ENCODE data around the gene P4HA1. TPM values are rescaled to one million over a fixed set of nuclear protein-coding genes. Genes with fewer than 3 reads are reported as not detected.
"Not testable (repeated sequence)": the region's sequence is repeated elsewhere in the genome, so short reads cannot be mapped to it uniquely, and the experiment has no call there.

Gene P4HA1
- total RNA-seq, 1 experiment from 2014 or later: 107 TPM

- H3K9me3 ChIP-seq (ENCODE audit: low read length): no peaks in the 10 kb centered on the region
- no peaks in the 10 kb centered on the region for H3K9me2 ChIP-seq (replicated peaks; ENCODE audit: insufficient read depth, low read length)
- H3K4me3 ChIP-seq (ENCODE audit: low read length): no peak overlapping the region
- no peak overlapping the region for H3K4me2 ChIP-seq (ENCODE audit: low read depth, low read length, poor library complexity, severe bottlenecking)
- H3K4me1 ChIP-seq (ENCODE audit: low read length): no peaks in the 10 kb centered on the region
- H3K9ac ChIP-seq (ENCODE audit: low read length): no peak overlapping the region
- no peak overlapping the region for H3K27ac ChIP-seq (ENCODE audit: low read length)
- no peaks in the 10 kb centered on the region for H3K27me3 ChIP-seq (ENCODE audit: low read length)
- no peak for DNase-seq
- H3K36me3 ChIP-seq (ENCODE audit: insufficient read depth, low read length): peaks cover 69% of the 10 kb centered on the region
- peaks cover 29% of the 10 kb centered on the region for H3K79me2 ChIP-seq (ENCODE audit: low read length)
- H2AFZ ChIP-seq (ENCODE audit: low read length): no peak overlapping the region
- H4K20me1 ChIP-seq (ENCODE audit: insufficient read depth, low read depth, low read length): no peaks in the 10 kb centered on the region
Observed at GRCh38 chr10:73043766-73044377, 52.8 kb downstream of the P4HA1 start.

- H3K9me2 ChIP-seq (replicated peaks; ENCODE audit: insufficient read depth, low read length): no peaks in the 10 kb centered on the region
- H3K9ac ChIP-seq (ENCODE audit: low read length): no peak overlapping the region
- no peaks in the 10 kb centered on the region for H3K9me3 ChIP-seq (ENCODE audit: low read length)
- H3K79me2 ChIP-seq (ENCODE audit: low read length): peaks cover 29% of the 10 kb centered on the region
- no peak overlapping the region for H2AFZ ChIP-seq (ENCODE audit: low read length)
- no peaks in the 10 kb centered on the region for H3K27me3 ChIP-seq (ENCODE audit: low read length)
- no peaks in the 10 kb centered on the region for H3K4me1 ChIP-seq (ENCODE audit: low read length)
- H4K20me1 ChIP-seq (ENCODE audit: insufficient read depth, low read depth, low read length): no peaks in the 10 kb centered on the region
- DNase-seq: no peak
- no peak overlapping the region for H3K4me3 ChIP-seq (ENCODE audit: low read length)
- H3K27ac ChIP-seq (ENCODE audit: low read length): no peak overlapping the region
- H3K36me3 ChIP-seq (ENCODE audit: insufficient read depth, low read length): peaks cover 69% of the 10 kb centered on the region
- H3K4me2 ChIP-seq (ENCODE audit: low read depth, low read length, poor library complexity, severe bottlenecking): no peak overlapping the region
Observed at GRCh38 chr10:73043319-73043718, 53.3 kb downstream of the P4HA1 start.

- H3K4me1 ChIP-seq (ENCODE audit: low read length): no peaks in the 10 kb centered on the region
- H3K9ac ChIP-seq (ENCODE audit: low read length): no peak overlapping the region
- H3K79me2 ChIP-seq (ENCODE audit: low read length): peaks cover 26% of the 10 kb centered on the region
- H4K20me1 ChIP-seq (ENCODE audit: insufficient read depth, low read depth, low read length): no peaks in the 10 kb centered on the region
- no peak overlapping the region for H2AFZ ChIP-seq (ENCODE audit: low read length)
- no peak overlapping the region for H3K4me3 ChIP-seq (ENCODE audit: low read length)
- H3K4me2 ChIP-seq (ENCODE audit: low read depth, low read length, poor library complexity, severe bottlenecking): no peak overlapping the region
- no peak for DNase-seq
- peaks cover 61% of the 10 kb centered on the region for H3K36me3 ChIP-seq (ENCODE audit: insufficient read depth, low read length)
- H3K27me3 ChIP-seq (ENCODE audit: low read length): no peaks in the 10 kb centered on the region
- no peak overlapping the region for H3K27ac ChIP-seq (ENCODE audit: low read length)
- no peaks in the 10 kb centered on the region for H3K9me3 ChIP-seq (ENCODE audit: low read length)
- no peaks in the 10 kb centered on the region for H3K9me2 ChIP-seq (replicated peaks; ENCODE audit: insufficient read depth, low read length)
Observed at GRCh38 chr10:73042130-73042529, 54.5 kb downstream of the P4HA1 start.

GRCh38 chr10:73039635-73040034, 57.0 kb downstream of the P4HA1 start:
- Histone ChIP-seq H4K20me1 (ENCODE audit: insufficient read depth, low read depth, low read length) (no peaks in the 10 kb centered on the region), H3K4me3 (ENCODE audit: low read length) (no peak overlapping the region), H3K4me1 (ENCODE audit: low read length) (no peaks in the 10 kb centered on the region), H3K79me2 (ENCODE audit: low read length) (peaks cover 21% of the 10 kb centered on the region), H2AFZ (ENCODE audit: low read length) (no peak overlapping the region), H3K9me2 (replicated peaks; ENCODE audit: insufficient read depth, low read length) (no peaks in the 10 kb centered on the region), H3K27me3 (ENCODE audit: low read length) (no peaks in the 10 kb centered on the region), H3K36me3 (ENCODE audit: insufficient read depth, low read length) (peaks cover 50% of the 10 kb centered on the region), H3K27ac (ENCODE audit: low read length) (no peak overlapping the region), H3K9ac (ENCODE audit: low read length) (no peak overlapping the region), H3K9me3 (ENCODE audit: low read length) (no peaks in the 10 kb centered on the region), H3K4me2 (ENCODE audit: low read depth, low read length, poor library complexity, severe bottlenecking) (no peak overlapping the region)
- DNase-seq: no peak

- not testable (repeated sequence) for H3K9me3 ChIP-seq (ENCODE audit: low read length); H3K4me1 ChIP-seq (ENCODE audit: low read length); DNase-seq; H3K9ac ChIP-seq (ENCODE audit: low read length); H3K27me3 ChIP-seq (ENCODE audit: low read length); H3K4me3 ChIP-seq (ENCODE audit: low read length); H2AFZ ChIP-seq (ENCODE audit: low read length); H3K4me2 ChIP-seq (ENCODE audit: low read depth, low read length, poor library complexity, severe bottlenecking); H4K20me1 ChIP-seq (ENCODE audit: insufficient read depth, low read depth, low read length); H3K27ac ChIP-seq (ENCODE audit: low read length); H3K9me2 ChIP-seq (replicated peaks; ENCODE audit: insufficient read depth, low read length)
- peaks cover 43% of the 10 kb centered on the region for H3K36me3 ChIP-seq (ENCODE audit: insufficient read depth, low read length)
- H3K79me2 ChIP-seq (ENCODE audit: low read length): peaks cover 13% of the 10 kb centered on the region
Observed at GRCh38 chr10:73036285-73036684, 60.4 kb downstream of the P4HA1 start.

GRCh38 chr10:73032536-73032935, 64.1 kb downstream of the P4HA1 start:
- Histone ChIP-seq H2AFZ (ENCODE audit: low read length) (no peak overlapping the region), H3K4me3 (ENCODE audit: low read length) (no peak overlapping the region), H3K27me3 (ENCODE audit: low read length) (no peaks in the 10 kb centered on the region), H3K9me3 (ENCODE audit: low read length) (no peaks in the 10 kb centered on the region), H3K4me2 (ENCODE audit: low read depth, low read length, poor library complexity, severe bottlenecking) (no peak overlapping the region), H3K9me2 (replicated peaks; ENCODE audit: insufficient read depth, low read length) (no peaks in the 10 kb centered on the region), H3K9ac (ENCODE audit: low read length) (no peak overlapping the region), H3K79me2 (ENCODE audit: low read length) (peaks cover 26% of the 10 kb centered on the region), H4K20me1 (ENCODE audit: insufficient read depth, low read depth, low read length) (no peaks in the 10 kb centered on the region), H3K27ac (ENCODE audit: low read length) (no peak overlapping the region), H3K36me3 (ENCODE audit: insufficient read depth, low read length) (peaks cover 59% of the 10 kb centered on the region), H3K4me1 (ENCODE audit: low read length) (no peaks in the 10 kb centered on the region)
- no peak for DNase-seq

- not testable (repeated sequence) for DNase-seq; H3K9me2 ChIP-seq (replicated peaks; ENCODE audit: insufficient read depth, low read length); H3K27me3 ChIP-seq (ENCODE audit: low read length); H3K4me2 ChIP-seq (ENCODE audit: low read depth, low read length, poor library complexity, severe bottlenecking); H3K27ac ChIP-seq (ENCODE audit: low read length); H3K9ac ChIP-seq (ENCODE audit: low read length); H3K4me1 ChIP-seq (ENCODE audit: low read length); H3K9me3 ChIP-seq (ENCODE audit: low read length); H4K20me1 ChIP-seq (ENCODE audit: insufficient read depth, low read depth, low read length); H3K4me3 ChIP-seq (ENCODE audit: low read length); H2AFZ ChIP-seq (ENCODE audit: low read length)
- peaks cover 28% of the 10 kb centered on the region for H3K79me2 ChIP-seq (ENCODE audit: low read length)
- peaks cover 23% of the 10 kb centered on the region for H3K36me3 ChIP-seq (ENCODE audit: insufficient read depth, low read length)
Observed at GRCh38 chr10:73026623-73027022, 70.0 kb downstream of the P4HA1 start.

GRCh38 chr10:73023455-73024070, 73.1 kb downstream of the P4HA1 start:
- H3K4me3 ChIP-seq (ENCODE audit: low read length); H3K36me3 ChIP-seq (ENCODE audit: insufficient read depth, low read length); DNase-seq; H3K9me2 ChIP-seq (replicated peaks; ENCODE audit: insufficient read depth, low read length); H3K9me3 ChIP-seq (ENCODE audit: low read length); H3K9ac ChIP-seq (ENCODE audit: low read length); H3K27ac ChIP-seq (ENCODE audit: low read length); H3K4me2 ChIP-seq (ENCODE audit: low read depth, low read length, poor library complexity, severe bottlenecking); H4K20me1 ChIP-seq (ENCODE audit: insufficient read depth, low read depth, low read length); H2AFZ ChIP-seq (ENCODE audit: low read length); H3K27me3 ChIP-seq (ENCODE audit: low read length): not testable (repeated sequence)
- H3K4me1 ChIP-seq (ENCODE audit: low read length): peaks cover 21% of the 10 kb centered on the region
- peaks cover 48% of the 10 kb centered on the region for H3K79me2 ChIP-seq (ENCODE audit: low read length)

Measured in Karpas-422 (cell line).